Measurements from ENCODE around the gene STIL. TPM values are rescaled to one million over a fixed set of nuclear protein-coding genes. Genes with fewer than 3 reads are reported as not detected.

Gene STIL
- total and polyA plus RNA-seq, 2 donors (not counting 3 experiments of a cell fraction or from before 2014, with no cell fraction given) = 10.3 to 28.1 TPM

DNA sequence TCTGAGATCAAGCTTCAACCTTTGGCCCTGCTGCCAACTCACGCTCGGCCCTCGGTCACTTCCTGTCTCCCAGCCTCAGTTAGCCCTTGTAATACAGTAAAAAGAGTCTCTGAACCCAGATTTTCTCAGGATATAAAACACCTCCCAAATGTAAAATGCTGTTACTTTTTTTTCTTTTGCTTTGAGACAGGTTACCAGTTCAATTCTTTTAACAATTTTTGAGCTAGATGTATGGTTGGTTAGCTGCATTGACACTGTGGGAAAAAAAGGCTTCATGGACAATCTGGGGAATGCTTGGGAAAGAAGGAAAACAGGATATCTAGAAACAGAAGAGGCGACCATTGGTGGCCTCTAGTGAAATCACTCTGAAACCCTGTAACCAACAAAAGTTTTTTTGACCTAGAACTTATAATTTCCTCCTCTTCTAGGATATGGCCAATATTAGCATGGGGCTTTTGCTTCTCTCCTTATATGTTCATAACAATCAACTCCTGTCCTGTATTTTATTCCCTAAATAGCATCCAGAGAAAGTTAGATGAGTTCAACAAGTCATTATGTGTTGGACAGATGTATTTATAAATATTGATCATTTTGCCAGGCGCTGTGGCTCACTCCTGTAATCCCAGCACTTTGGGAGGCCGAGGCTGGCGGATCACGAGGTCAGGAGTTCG is 21.0 kb upstream of the STIL start:
- Histone ChIP-seq H3K9me3 (replicated peaks; ENCODE audit: control insufficient read depth, insufficient read depth, low read length) (no peaks in the 10 kb centered on the region), H3K4me2 (ENCODE audit: insufficient read depth, low read length) (peak overlapping the region; percentile 91), H2AFZ (ENCODE audit: low read depth, low read length) (peak overlapping the region; percentile 77), H3K36me3 (ENCODE audit: control insufficient read depth in 2 of 2, extremely low read depth in 1 of 2, insufficient read depth in 2 of 2, low read length in 2 of 2) (no peaks in the 10 kb centered on the region), H4K20me1 (replicated peaks; ENCODE audit: control insufficient read depth, extremely low read depth, insufficient read depth, low read length) (no peaks in the 10 kb centered on the region), H3K27ac (ENCODE audit: insufficient read depth, low read depth, low read length) (peak overlapping the region; percentile 87), H3K4me1 (ENCODE audit: control insufficient read depth, extremely low read depth, insufficient read depth, low read length) (peaks cover 28% of the 10 kb centered on the region), H3K9ac (replicated peaks; ENCODE audit: extremely low read depth, insufficient read depth, low read length) (peak overlapping the region; percentile 84), H3K4me3 (replicated peaks in 1 of 3; ENCODE audit: insufficient read depth in 1 of 3, low read depth in 1 of 3, low read length in 3 of 3) (peak overlapping the region; percentile 85 to 94 (median 89)), H3K9me1 (replicated peaks; ENCODE audit: control insufficient read depth, extremely low read depth, insufficient read depth, low read length) (no peaks in the 10 kb centered on the region), H3K79me2 (ENCODE audit: control insufficient read depth, insufficient read depth, low read length) (peaks cover 56% of the 10 kb centered on the region), H3K27me3 (ENCODE audit: control insufficient read depth in 2 of 2, insufficient read depth in 2 of 2, low read length in 2 of 2) (no peaks in the 10 kb centered on the region)
- no peak for TF ChIP-seq FOS (IDR thresholded peaks at IDR 0.05; ENCODE audit: borderline replicate concordance, insufficient read depth, low read length)
- TF ChIP-seq MYC (IDR thresholded peaks at IDR 0.05; ENCODE audit: low read depth, low read length) = no peak
- TF ChIP-seq, protein P1, sequence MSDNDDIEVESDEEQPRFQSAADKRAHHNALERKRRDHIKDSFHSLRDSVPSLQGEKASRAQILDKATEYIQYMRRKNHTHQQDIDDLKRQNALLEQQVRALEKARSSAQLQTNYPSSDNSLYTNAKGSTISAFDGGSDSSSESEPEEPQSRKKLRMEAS (IDR thresholded peaks at IDR 0.05; ENCODE audit: insufficient read depth, insufficient read length) = no peak
- no peak for TF ChIP-seq POLR2AphosphoS5 (IDR thresholded peaks at IDR 0.05; ENCODE audit: insufficient read depth, low read depth, low read length)
- no peak for TF ChIP-seq EZH2 (IDR thresholded peaks at IDR 0.05; ENCODE audit: borderline replicate concordance, low read depth, low read length, severe bottlenecking)
- intact Hi-C loops (cut with micrococcal nuclease) = loop anchor here (10.0 kb wide), 1 partner anchor 620 kb away; the partner anchor contains the start of gene EFCAB14
- dilution Hi-C loops (cut with MboI; ENCODE audit: extremely low pct_ligation_motif_present, low sequenced_read_pairs) = no loop called here
- FAIRE-seq (peak; percentile 81), DNase-seq (ENCODE audit: low read depth, low spot score) (peak; percentile 76)
- TSS peak; percentile 54 for BruUV-seq (replicated peaks)
- ChIA-PET POLR2A (interaction anchor here (2.7 kb wide), 1 partner anchor 20 kb away, joined by 21 read pairs; the partner anchor contains the start of gene STIL), CTCF (interaction anchor here (0.7 to 2.9 kb wide), 10 partner anchors 9 to 391 kb away, joined by 3 to 31 read pairs (median 6); partner anchors contain the start of gene STIL)
